NCI-H524 (cell line): Measurements from ENCODE around the gene BBS4.

Experiments used
- DNase-seq, 2 experiments: peaks; one replicate each; lab custom pipeline; 2025; lab: John Stamatoyannopoulos, UW

Gene BBS4

DNA sequence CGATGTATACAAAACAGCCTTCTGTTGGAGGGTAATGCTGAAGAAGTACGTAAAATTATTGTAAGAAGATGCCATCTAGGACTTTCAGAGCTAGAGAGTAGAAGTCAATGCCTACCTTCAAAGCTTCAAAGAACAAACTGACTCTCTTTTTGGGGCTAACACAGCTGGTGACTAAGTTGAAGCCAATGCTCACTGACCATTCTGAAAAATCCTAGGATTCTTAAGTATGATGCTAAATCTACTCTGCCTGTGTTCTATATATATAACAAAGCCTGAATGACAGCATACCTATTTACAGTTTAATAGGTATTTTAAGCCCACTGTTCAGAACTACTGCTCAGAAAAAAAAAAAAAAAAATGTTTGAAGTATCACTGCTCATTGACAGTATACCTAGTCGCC lies 78.6 kb downstream of the BBS4 start:
- no peak for DNase-seq

GRCh38 chr15:72766025-72766424 lies 80.0 kb downstream of the BBS4 start:
- DNase-seq: no peak

GRCh38 chr15:72766780-72767179 lies 80.8 kb downstream of the BBS4 start:
- DNase-seq: no peak

GRCh38 chr15:72770673-72771328 lies 84.8 kb downstream of the BBS4 start:
- DNase-seq: no peak

DNA sequence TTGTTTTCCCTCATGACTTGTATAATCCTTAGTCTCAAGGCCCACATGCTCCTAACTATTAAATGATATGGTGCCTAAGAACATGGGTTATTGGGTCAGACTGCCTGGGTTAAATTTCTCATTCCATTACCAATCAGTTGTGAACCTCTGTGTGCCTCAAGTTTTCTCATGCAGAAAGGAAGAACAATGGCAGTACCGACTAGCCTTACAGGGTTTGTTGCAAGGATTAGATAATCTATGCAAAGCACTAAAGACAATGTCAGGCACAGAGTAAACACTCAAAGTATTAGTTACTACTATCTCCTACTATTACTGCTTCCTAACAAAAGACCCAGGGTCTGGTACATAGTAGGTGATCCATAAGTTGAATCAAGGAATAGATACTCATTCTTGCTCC lies 85.3 kb downstream of the BBS4 start:
- DNase-seq: no peak

- no peak for DNase-seq
Observed at GRCh38 chr15:72774696-72775383, 88.8 kb downstream of the BBS4 start.

DNA sequence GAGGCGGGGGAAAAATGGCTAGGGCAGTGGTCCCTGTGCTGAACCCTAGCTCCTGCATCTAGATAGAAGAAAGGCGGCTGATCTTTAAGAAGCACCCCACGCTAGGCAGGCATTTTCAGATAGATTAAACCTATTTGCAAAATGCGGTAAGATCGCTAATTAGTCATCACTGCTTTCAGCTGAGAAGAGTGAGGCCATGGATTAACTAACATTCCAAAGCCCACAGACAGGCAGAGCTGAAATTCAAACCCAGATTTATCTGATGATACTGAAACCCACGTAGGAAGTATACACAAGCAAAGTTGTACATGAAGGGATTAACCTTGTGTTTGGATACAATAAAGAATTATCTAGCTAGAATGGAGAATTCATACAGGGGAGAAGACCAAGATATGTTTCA lies 92.8 kb downstream of the BBS4 start:
- no peak for DNase-seq

DNA sequence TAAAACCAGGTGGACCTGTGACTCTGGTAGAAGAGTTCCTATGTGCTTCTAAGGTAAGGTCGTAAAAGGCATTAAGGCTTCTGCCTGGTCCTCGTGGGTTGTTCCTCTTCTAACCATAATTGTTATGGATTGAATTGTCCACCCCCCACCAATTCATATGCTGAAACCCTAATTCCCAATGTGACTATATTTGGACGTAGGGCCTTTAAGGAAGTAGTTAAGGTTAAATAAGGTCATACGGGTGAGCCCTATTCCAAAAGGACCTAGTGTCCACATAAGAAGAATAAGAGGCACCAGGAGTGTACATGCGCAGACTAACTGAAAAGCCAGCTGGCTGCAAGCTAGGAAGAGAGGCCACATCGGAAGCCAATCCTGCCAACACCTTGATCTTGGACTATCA lies 95.6 kb downstream of the BBS4 start:
- no peak for DNase-seq

- no peak for DNase-seq
Observed at GRCh38 chr15:72782274-72783003, 96.4 kb downstream of the BBS4 start.

- peak; percentile 49 to 50 for DNase-seq
Observed at GRCh38 chr15:72783004-72783639, 97.1 kb downstream of the BBS4 start.

DNA sequence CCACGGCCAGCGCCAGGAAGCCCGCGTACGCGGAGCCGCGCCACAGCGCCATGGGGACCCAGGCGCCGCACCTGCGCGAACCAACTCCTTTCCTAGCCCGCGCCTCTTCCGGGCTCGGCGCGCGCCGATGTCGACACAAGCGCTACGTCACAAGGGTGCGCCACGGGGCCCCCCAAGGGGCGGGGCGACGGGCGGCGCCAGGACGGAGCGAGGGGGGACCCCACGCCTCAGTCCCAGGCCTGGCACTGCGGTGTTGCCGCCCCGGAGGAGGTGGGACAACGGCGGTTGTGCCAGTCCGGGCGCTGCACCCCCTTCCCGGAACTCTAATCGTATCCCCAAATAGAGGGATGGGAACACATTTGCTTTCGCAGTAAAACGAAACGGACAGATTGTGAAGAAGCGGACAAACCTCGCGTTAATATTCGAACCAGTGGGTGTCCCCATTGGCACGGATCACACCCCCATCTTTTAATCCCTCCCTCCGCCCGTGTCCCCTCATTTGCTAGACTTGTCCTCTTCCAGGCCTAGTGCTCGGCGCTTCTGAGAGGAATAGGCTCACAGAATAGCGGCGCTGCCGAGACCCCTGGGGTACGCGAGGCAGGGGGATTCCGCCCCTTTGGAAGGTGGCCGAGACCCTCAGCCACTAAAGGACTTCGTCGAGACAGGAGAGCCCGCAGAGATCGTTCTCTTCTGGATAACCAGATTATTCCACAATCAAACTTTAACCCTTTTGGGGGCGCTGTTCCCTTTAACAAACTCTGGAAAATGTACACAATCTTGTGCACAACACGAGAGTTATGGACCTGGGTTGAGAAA lies 97.8 kb downstream of the BBS4 start, which contains the start of gene ADPGK:
Gene ADPGK, minus strand, starts transcription at position 119 of the 816 bp plus-strand sequence. Its CDS starts 67 bp downstream, at position 52.
- peak; percentile 90 to 95 for DNase-seq

DNA sequence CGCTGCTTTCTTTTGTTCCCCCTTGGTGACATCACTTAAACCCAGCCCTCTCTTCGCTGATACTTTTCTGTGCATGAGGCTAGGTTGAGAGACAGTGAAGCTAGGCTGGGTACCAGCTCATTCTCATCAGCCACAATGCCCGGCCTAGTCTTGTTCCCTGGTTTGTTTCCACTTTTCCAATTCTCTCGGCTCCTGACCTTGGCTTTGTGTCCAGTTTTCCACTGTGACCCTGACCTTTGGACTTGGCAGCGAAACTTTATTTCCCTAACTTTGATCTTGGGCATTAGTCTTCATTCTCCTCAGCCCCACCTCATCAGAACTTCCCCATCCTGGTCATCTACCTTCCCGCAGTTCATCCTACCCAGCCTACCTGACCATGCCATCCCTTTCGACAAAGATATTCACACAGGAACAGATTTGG lies 98.5 kb downstream of the BBS4 start:
- DNase-seq: no peak

- no peak for DNase-seq
Observed at GRCh38 chr15:72785432-72785831, 99.4 kb downstream of the BBS4 start.

DNA sequence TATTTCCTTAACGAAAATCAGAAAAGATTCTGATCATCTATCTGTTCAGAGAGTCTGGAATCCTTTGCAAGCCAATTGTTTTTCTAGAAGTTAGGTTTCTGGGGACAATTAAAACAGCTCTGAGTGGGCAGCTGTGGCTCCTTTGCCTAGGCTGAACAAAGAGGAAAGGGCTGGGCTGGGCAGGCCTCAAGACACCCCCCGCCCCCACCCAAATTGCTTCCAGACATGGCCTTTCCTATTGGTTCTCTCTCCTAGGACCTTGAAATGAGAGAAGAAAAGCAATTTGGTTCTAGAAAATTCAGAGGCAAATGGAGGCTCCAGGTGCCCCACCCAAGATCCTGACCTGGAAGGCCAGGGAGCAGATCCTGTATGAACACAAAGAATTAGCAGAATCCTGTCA lies 99.8 kb downstream of the BBS4 start:
- no peak for DNase-seq

GRCh38 chr15:72786242-72786641 lies 100.2 kb downstream of the BBS4 start:
- no peak for DNase-seq

DNA sequence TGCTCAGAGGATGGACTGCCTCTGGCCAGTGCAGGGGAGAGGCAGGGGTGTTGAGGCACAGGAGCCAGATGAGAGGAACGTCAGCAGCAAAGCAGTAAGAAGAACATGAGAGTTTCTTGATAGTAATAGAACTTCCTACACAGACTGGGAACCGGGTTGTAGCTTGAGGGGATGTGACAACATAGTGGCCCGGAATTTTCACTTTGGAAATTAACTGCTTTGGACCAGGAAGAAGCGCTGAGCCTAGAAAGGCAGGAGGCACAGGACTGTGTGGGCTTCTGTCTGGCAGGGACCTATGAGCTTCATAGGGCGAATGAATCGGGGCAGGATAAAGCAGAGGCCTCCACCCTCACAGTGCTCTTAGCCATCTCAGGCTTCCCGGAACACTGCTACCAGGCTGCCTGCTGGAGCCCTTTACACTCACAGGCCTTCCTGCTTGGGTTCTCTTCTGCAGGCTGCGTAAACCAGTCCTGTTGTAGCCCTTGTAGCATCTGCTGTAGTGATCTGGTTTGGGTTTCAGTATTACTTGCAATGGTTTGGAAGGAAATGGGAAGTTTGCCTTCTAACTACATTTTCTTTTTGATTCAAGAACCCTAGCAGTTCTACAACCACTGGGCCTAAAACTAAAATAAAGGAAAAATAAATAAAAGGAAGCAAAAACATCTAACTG lies 100.8 kb downstream of the BBS4 start:
- no peak for DNase-seq

GRCh38 chr15:72787526-72787925 lies 101.5 kb downstream of the BBS4 start:
- DNase-seq: no peak
